ENCODE data around the gene MEG3. TPM values are rescaled to one million over a fixed set of nuclear protein-coding genes. Genes with fewer than 3 reads are reported as not detected.

MEG3 gene
- total and polyA plus RNA-seq, 2 experiments from 2014 or later, result not detected

- TF ChIP-seq REST (IDR thresholded peaks at IDR 0.05; ENCODE audit: unreplicated experiment) (no peak), POLR2AphosphoS5 (IDR thresholded peaks at IDR 0.05; ENCODE audit: low read depth) (no peak), CTCF (conservative IDR thresholded peaks at IDR 0.05; ENCODE audit: low read depth in 2 of 2) (no peak), STAT1 (IDR thresholded peaks at IDR 0.05; ENCODE audit: unreplicated experiment) (no peak), ZNF331 (CRISPR knock-in tag; IDR thresholded peaks at IDR 0.05; ENCODE audit: low read depth) (no peak), CREB1 (CRISPR knock-in tag; IDR thresholded peaks at IDR 0.05; ENCODE audit: low read depth) (no peak), EZH2 (IDR thresholded peaks at IDR 0.05; ENCODE audit: low read depth, unreplicated experiment) (no peak), EZH2phosphoT487 (IDR thresholded peaks at IDR 0.05; ENCODE audit: unreplicated experiment) (no peak), ETS1 (IDR thresholded peaks at IDR 0.05) (no peak), ZNF114 (CRISPR knock-in tag; IDR thresholded peaks at IDR 0.05) (no peak)
Measured at GRCh38 chr14:100844421-100844820, 18.5 kb downstream of the MEG3 start (continued).

- Histone ChIP-seq H3K27me3 (ENCODE audit: insufficient read depth) (no peaks in the 10 kb centered on the region), H3K4me3 (no peak overlapping the region), H3K36me3 (ENCODE audit: insufficient read depth) (no peaks in the 10 kb centered on the region), H3F3A (replicated peaks; ENCODE audit: low read depth) (no peaks in the 10 kb centered on the region), H3K4me1 (ENCODE audit: insufficient read depth) (peaks cover 9% of the 10 kb centered on the region), H2AFZ (no peak overlapping the region), H3K27ac (ENCODE audit: low read depth) (no peak overlapping the region), H3K79me2 (replicated peaks; ENCODE audit: insufficient read depth) (no peaks in the 10 kb centered on the region), H4K20me1 (replicated peaks; ENCODE audit: insufficient read depth) (no peaks in the 10 kb centered on the region), H3K9me2 (ENCODE audit: insufficient read depth) (no peaks in the 10 kb centered on the region), H3K4me2 (no peak overlapping the region)
- Mint-ChIP-seq H3K4me3 (no peak overlapping the region), H3K4me1 (peaks cover 24% of the 10 kb centered on the region), H3K27me3 (ENCODE audit: insufficient read depth, low read depth, poor library complexity) (peaks cover 14% of the 10 kb centered on the region), H3K27ac (no peak overlapping the region), H3K36me3 (ENCODE audit: low read depth) (no peaks in the 10 kb centered on the region), H3K9me3 (no peaks in the 10 kb centered on the region)
- no peak for ATAC-seq
- no peak for DNase-seq (ENCODE audit: low spot score)
- TF ChIP-seq STAT1 (IDR thresholded peaks at IDR 0.05; ENCODE audit: unreplicated experiment), result no peak
- no peak for TF ChIP-seq ZNF462 (CRISPR knock-in tag; IDR thresholded peaks at IDR 0.05)
- TF ChIP-seq ZNF331 (CRISPR knock-in tag; IDR thresholded peaks at IDR 0.05; ENCODE audit: low read depth), result no peak
Measured at GRCh38 chr14:100844846-100845245, 18.9 kb downstream of the MEG3 start.

Measured in GM23338 (cell line).